HEK293 (cell line): ENCODE results near the gene B3GAT1.

Experiments used
- CTCF ChIA-PET: fragments of 350-600 bp; formaldehyde crosslinking; extraction: SDS; loops from one replicate; lab custom pipeline; 2021; ENCODE audit warnings: antibody characterized with exemption; lab: Yijun Ruan, JAX
- POLR2A ChIA-PET: fragments of 300-600 bp; formaldehyde crosslinking; extraction: SDS; loops from one replicate; lab custom pipeline; 2020; ENCODE audit warnings: antibody characterized with exemption, inconsistent platforms; lab: Yijun Ruan, JAX
- H3K27ac ChIP-seq: fragments of 200-500 bp; sonication (Bioruptor generic); 2 replicates; pipeline ENCODE4 v1.5.1; 2014; ENCODE audit warnings: low read depth, low read length, control low read depth, inconsistent platforms; ENCODE audit errors: extremely low read depth
- H3K36me3 ChIP-seq, 2 experiments: fragments of 200-500 bp in 1 of 2; sonication (Bioruptor generic) in 1 of 2; 1 replicate in 1 of 2; 2 replicates in 1 of 2; pipeline ENCODE4 v1.5.1; 2014 to 2017; ENCODE audit warnings: inconsistent platforms in 2 of 2, low read length in 2 of 2; ENCODE audit not compliant: control insufficient read depth in 2 of 2, insufficient read depth in 1 of 2
- H3K4me1 ChIP-seq: fragments of 200-500 bp; sonication (Bioruptor generic); 2 replicates; pipeline ENCODE4 v1.5.1; 2014; ENCODE audit warnings: mild to moderate bottlenecking, low read length, inconsistent platforms; ENCODE audit not compliant: control insufficient read depth, insufficient read depth
- H3K4me3 ChIP-seq: 2 replicates; pipeline ENCODE4 v1.5.1; 2011; ENCODE audit warnings: low read depth, mild to moderate bottlenecking, control low read depth, low read length, moderate library complexity
- H3K9me3 ChIP-seq: fragments of 200-500 bp; sonication (Bioruptor generic); 2 replicates; pipeline ENCODE4 v1.5.1; 2014; ENCODE audit warnings: low read depth, low read length, inconsistent platforms; ENCODE audit not compliant: control insufficient read depth, insufficient read depth
- IKZF3 ChIP-seq: fragments of 450-650 bp; IDR thresholded peaks from 2 replicates; pipeline ENCODE4 v1.5.0; 2018; ENCODE audit warnings: missing biosample characterization, mild to moderate bottlenecking, missing genetic modification characterization, moderate library complexity
- ZBTB10 ChIP-seq: fragments of 450-650 bp; formaldehyde crosslinking; IDR thresholded peaks from 2 replicates; pipeline ENCODE4 v1.5.1; 2016; ENCODE audit warnings: missing biosample characterization, missing genetic modification characterization
- ZBTB17 ChIP-seq: fragments of 450-650 bp; formaldehyde crosslinking; IDR thresholded peaks from 2 replicates; pipeline ENCODE4 v1.5.1; 2016; ENCODE audit warnings: missing biosample characterization, missing genetic modification characterization
- ZBTB20 ChIP-seq: fragments of 450-650 bp; formaldehyde crosslinking; IDR thresholded peaks from 2 replicates; pipeline ENCODE4 v1.5.1; 2016; ENCODE audit warnings: missing biosample characterization, missing genetic modification characterization
- ZNF121 ChIP-seq: fragments of 450-650 bp; formaldehyde crosslinking; IDR thresholded peaks from 2 replicates; pipeline ENCODE4 v1.5.1; 2016; ENCODE audit warnings: missing biosample characterization, missing genetic modification characterization
- ZNF146 ChIP-seq: fragments of 450-650 bp; formaldehyde crosslinking; IDR thresholded peaks from 2 replicates; pipeline ENCODE4 v1.5.1; 2016; ENCODE audit warnings: missing biosample characterization, missing genetic modification characterization
- ZNF16 ChIP-seq: fragments of 450-650 bp; formaldehyde crosslinking; IDR thresholded peaks from 2 replicates; pipeline ENCODE4 v1.5.1; 2016; ENCODE audit warnings: low read depth, missing biosample characterization, missing genetic modification characterization
- ZNF174 ChIP-seq: fragments of 450-650 bp; formaldehyde crosslinking; IDR thresholded peaks from 2 replicates; pipeline ENCODE4 v1.5.0; 2017; ENCODE audit warnings: missing biosample characterization, mild to moderate bottlenecking, missing genetic modification characterization
- ZNF214 ChIP-seq: fragments of 450-650 bp; formaldehyde crosslinking; IDR thresholded peaks from 2 replicates; pipeline ENCODE4 v1.5.1; 2017; ENCODE audit warnings: missing biosample characterization, mild to moderate bottlenecking, missing genetic modification characterization, borderline replicate concordance
- ZNF223 ChIP-seq: fragments of 450-650 bp; formaldehyde crosslinking; IDR thresholded peaks from 2 replicates; pipeline ENCODE4 v1.5.1; 2016; ENCODE audit warnings: missing biosample characterization, missing genetic modification characterization
- ZNF239 ChIP-seq: fragments of 450-650 bp; formaldehyde crosslinking; IDR thresholded peaks from 2 replicates; pipeline ENCODE4 v1.5.1; 2016; ENCODE audit warnings: missing biosample characterization, missing genetic modification characterization
- ZNF24 ChIP-seq: fragments of 450-650 bp; formaldehyde crosslinking; IDR thresholded peaks from 2 replicates; pipeline ENCODE4 v1.5.1; 2016; ENCODE audit warnings: missing biosample characterization, missing genetic modification characterization
- ZNF549 ChIP-seq: fragments of 450-650 bp; IDR thresholded peaks from 2 replicates; pipeline ENCODE4 v1.5.1; 2018; ENCODE audit warnings: missing biosample characterization, missing genetic modification characterization, mild to moderate bottlenecking, inconsistent platforms, moderate library complexity
- ZNF623 ChIP-seq: fragments of 450-650 bp; formaldehyde crosslinking; IDR thresholded peaks from 2 replicates; pipeline ENCODE4 v1.5.1; 2016; ENCODE audit warnings: missing biosample characterization, missing genetic modification characterization
- ZNF791 ChIP-seq: fragments of 450-650 bp; formaldehyde crosslinking; IDR thresholded peaks from 2 replicates; pipeline ENCODE4 v1.5.1; 2016; ENCODE audit warnings: missing biosample characterization, missing genetic modification characterization
- TF ChIP-seq, protein P1 (sequence below): fragments of 450-650 bp; formaldehyde crosslinking; IDR thresholded peaks from 2 replicates; pipeline ENCODE4 v1.5.1; 2016; ENCODE audit warnings: missing biosample characterization, missing genetic modification characterization, borderline replicate concordance
- TF ChIP-seq, protein P2 (sequence below): fragments of 450-650 bp; formaldehyde crosslinking; IDR thresholded peaks from 2 replicates; pipeline ENCODE4 v1.5.1; 2017; ENCODE audit warnings: missing biosample characterization, missing genetic modification characterization

B3GAT1 gene

GRCh38 chr11:134423106-134423505 lies 11.1 kb upstream of the B3GAT1 start:
- Histone ChIP-seq H3K9me3 (no peaks in the 10 kb centered on the region), H3K4me1 (no peaks in the 10 kb centered on the region), H3K27ac (no peak overlapping the region), H3K4me3 (no peak overlapping the region), H3K36me3 (no peaks in the 10 kb centered on the region)
- TF ChIP-seq, protein P1, sequence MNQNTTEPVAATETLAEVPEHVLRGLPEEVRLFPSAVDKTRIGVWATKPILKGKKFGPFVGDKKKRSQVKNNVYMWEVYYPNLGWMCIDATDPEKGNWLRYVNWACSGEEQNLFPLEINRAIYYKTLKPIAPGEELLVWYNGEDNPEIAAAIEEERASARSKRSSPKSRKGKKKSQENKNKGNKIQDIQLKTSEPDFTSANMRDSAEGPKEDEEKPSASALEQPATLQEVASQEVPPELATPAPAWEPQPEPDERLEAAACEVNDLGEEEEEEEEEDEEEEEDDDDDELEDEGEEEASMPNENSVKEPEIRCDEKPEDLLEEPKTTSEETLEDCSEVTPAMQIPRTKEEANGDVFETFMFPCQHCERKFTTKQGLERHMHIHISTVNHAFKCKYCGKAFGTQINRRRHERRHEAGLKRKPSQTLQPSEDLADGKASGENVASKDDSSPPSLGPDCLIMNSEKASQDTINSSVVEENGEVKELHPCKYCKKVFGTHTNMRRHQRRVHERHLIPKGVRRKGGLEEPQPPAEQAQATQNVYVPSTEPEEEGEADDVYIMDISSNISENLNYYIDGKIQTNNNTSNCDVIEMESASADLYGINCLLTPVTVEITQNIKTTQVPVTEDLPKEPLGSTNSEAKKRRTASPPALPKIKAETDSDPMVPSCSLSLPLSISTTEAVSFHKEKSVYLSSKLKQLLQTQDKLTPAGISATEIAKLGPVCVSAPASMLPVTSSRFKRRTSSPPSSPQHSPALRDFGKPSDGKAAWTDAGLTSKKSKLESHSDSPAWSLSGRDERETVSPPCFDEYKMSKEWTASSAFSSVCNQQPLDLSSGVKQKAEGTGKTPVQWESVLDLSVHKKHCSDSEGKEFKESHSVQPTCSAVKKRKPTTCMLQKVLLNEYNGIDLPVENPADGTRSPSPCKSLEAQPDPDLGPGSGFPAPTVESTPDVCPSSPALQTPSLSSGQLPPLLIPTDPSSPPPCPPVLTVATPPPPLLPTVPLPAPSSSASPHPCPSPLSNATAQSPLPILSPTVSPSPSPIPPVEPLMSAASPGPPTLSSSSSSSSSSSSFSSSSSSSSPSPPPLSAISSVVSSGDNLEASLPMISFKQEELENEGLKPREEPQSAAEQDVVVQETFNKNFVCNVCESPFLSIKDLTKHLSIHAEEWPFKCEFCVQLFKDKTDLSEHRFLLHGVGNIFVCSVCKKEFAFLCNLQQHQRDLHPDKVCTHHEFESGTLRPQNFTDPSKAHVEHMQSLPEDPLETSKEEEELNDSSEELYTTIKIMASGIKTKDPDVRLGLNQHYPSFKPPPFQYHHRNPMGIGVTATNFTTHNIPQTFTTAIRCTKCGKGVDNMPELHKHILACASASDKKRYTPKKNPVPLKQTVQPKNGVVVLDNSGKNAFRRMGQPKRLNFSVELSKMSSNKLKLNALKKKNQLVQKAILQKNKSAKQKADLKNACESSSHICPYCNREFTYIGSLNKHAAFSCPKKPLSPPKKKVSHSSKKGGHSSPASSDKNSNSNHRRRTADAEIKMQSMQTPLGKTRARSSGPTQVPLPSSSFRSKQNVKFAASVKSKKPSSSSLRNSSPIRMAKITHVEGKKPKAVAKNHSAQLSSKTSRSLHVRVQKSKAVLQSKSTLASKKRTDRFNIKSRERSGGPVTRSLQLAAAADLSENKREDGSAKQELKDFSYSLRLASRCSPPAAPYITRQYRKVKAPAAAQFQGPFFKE (tag by site-specific recombination), result no peak
- no peak for TF ChIP-seq ZNF239 (tag by site-specific recombination)
- TF ChIP-seq ZNF16 (tag by site-specific recombination), result no peak
- TF ChIP-seq ZNF623 (tag by site-specific recombination), result no peak
- no peak for TF ChIP-seq ZNF121 (tag by site-specific recombination)
- TF ChIP-seq IKZF3 (tag by site-specific recombination), result no peak
- TF ChIP-seq ZNF791 (tag by site-specific recombination), result no peak
- no peak for TF ChIP-seq ZNF174 (tag by site-specific recombination)
- no peak for TF ChIP-seq ZBTB20 (tag by site-specific recombination)
- no peak for TF ChIP-seq ZNF223 (tag by site-specific recombination)
- no peak for TF ChIP-seq ZNF549
- TF ChIP-seq ZNF146 (tag by site-specific recombination), result no peak
- TF ChIP-seq ZNF214 (tag by site-specific recombination), result no peak
- TF ChIP-seq ZBTB17 (tag by site-specific recombination), result no peak
- TF ChIP-seq ZBTB10 (tag by site-specific recombination), result no peak
- TF ChIP-seq, protein P2, sequence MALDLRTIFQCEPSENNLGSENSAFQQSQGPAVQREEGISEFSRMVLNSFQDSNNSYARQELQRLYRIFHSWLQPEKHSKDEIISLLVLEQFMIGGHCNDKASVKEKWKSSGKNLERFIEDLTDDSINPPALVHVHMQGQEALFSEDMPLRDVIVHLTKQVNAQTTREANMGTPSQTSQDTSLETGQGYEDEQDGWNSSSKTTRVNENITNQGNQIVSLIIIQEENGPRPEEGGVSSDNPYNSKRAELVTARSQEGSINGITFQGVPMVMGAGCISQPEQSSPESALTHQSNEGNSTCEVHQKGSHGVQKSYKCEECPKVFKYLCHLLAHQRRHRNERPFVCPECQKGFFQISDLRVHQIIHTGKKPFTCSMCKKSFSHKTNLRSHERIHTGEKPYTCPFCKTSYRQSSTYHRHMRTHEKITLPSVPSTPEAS (tag by site-specific recombination), result no peak
- TF ChIP-seq ZNF24 (tag by site-specific recombination), result no peak
- ChIA-PET POLR2A (no interaction called here), CTCF (no interaction called here)
